WERI-Rb-1 (cell line): ENCODE measurements around the gene IRAK2.
"Not testable (repeated sequence)": the region's sequence is repeated elsewhere in the genome, so short reads cannot be mapped to it uniquely, and the experiment has no call there.

ENCODE experiments used
- DNase-seq: peaks from one replicate; pipeline ENCODE4 v3.0.0-alpha.2; 2020
- H3K27ac ChIP-seq: fragments of 250-450 bp; sonication (Bioruptor Pico); 2 replicates; pipeline ENCODE4 v1.5.1; 2020; ENCODE audit warnings: mild to moderate bottlenecking, moderate library complexity
- H3K27me3 ChIP-seq: fragments of 250-450 bp; sonication (Bioruptor Pico); 2 replicates; pipeline ENCODE4 v1.5.1; 2021; ENCODE audit warnings: mild to moderate bottlenecking, low read depth, moderate library complexity; ENCODE audit not compliant: insufficient read depth, severe bottlenecking
- H3K36me3 ChIP-seq: fragments of 250-450 bp; sonication (Bioruptor Pico); 2 replicates; pipeline ENCODE4 v1.5.1; 2020; ENCODE audit warnings: mild to moderate bottlenecking, moderate library complexity
- H3K4me3 ChIP-seq: 2 replicates; pipeline ENCODE4 v1.5.1; 2011; ENCODE audit warnings: low read depth, mild to moderate bottlenecking, control low read depth, low read length
- H3K9me3 ChIP-seq: fragments of 250-450 bp; sonication (Bioruptor Pico); 2 replicates; pipeline ENCODE4 v1.5.1; 2021; ENCODE audit warnings: mild to moderate bottlenecking, moderate library complexity; ENCODE audit not compliant: severe bottlenecking
- TF ChIP-seq, protein P1 (sequence below): IDR thresholded peaks from 2 replicates; pipeline ENCODE4 v1.5.1; 2011; ENCODE audit warnings: low read depth, mild to moderate bottlenecking, control low read depth, inconsistent platforms, low read length

The IRAK2 gene

DNA sequence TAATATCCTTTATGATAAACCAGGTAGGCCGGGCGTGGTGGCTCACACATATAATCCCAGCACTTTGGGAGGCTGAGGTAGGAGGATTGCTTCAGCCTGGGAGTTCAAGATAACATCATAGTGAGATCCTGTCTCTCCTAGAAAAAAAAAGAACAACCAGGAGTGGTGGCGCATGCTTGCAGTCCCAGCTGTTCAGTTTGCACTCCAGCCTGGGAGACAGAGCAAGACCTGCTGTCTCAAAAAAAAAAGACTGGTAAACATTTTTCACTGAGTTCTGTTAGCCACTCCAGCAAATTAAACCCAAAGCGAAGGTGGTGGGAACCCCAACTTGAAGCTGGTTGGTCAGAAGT, 9.6 kb upstream of the IRAK2 start:
- no peak overlapping the region for H3K4me3 ChIP-seq
- H3K36me3 ChIP-seq: peaks cover 40% of the 10 kb centered on the region
- no peaks in the 10 kb centered on the region for H3K27me3 ChIP-seq
- TF ChIP-seq, protein P1, sequence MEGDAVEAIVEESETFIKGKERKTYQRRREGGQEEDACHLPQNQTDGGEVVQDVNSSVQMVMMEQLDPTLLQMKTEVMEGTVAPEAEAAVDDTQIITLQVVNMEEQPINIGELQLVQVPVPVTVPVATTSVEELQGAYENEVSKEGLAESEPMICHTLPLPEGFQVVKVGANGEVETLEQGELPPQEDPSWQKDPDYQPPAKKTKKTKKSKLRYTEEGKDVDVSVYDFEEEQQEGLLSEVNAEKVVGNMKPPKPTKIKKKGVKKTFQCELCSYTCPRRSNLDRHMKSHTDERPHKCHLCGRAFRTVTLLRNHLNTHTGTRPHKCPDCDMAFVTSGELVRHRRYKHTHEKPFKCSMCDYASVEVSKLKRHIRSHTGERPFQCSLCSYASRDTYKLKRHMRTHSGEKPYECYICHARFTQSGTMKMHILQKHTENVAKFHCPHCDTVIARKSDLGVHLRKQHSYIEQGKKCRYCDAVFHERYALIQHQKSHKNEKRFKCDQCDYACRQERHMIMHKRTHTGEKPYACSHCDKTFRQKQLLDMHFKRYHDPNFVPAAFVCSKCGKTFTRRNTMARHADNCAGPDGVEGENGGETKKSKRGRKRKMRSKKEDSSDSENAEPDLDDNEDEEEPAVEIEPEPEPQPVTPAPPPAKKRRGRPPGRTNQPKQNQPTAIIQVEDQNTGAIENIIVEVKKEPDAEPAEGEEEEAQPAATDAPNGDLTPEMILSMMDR: no peak
- DNase-seq: no peak
- no peaks in the 10 kb centered on the region for H3K9me3 ChIP-seq
- H3K27ac ChIP-seq: no peak overlapping the region

DNA sequence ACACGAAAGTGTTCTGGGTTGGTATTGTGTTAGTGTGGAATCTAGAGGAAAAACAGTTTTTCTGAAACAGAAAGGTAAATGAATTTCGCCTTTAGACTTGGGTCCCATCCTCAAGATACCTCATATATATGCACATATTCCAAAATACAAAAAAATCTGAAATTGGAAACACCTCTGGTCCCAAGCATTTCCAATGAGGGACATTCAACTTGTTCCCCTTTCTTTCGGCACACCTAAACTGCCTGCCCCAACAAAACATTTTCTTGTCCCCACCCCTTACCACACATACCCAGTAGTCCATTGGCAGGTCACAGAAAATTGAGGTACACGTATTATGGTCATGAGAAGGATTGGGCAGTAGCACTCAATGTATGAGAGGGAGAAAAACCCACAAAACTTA, 9.1 kb upstream of the IRAK2 start:
- TF ChIP-seq, protein P1: no peak
- Histone ChIP-seq H3K9me3 (no peaks in the 10 kb centered on the region), H3K36me3 (peaks cover 34% of the 10 kb centered on the region), H3K27me3 (no peaks in the 10 kb centered on the region), H3K4me3 (no peak overlapping the region), H3K27ac (no peak overlapping the region)
- DNase-seq: no peak

DNA sequence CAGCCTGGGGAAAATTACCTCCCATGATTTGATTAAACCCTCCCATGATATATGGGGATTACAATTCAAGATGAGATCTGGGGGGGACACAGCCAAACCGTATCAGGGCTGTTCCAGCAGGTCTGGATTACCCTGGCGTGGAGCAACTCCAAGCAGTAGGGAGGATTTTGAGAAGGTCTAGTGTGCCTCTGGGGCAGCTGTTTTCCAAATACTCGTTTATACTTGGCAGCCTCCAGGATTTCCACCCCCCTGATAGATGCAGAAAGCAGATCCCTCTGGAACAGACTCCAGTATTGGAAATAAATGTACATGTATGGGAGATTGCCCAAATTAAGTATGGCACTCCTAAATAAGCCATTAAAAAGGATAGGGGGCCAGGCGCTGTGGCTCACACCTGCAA, 7.7 kb upstream of the IRAK2 start:
- DNase-seq: no peak
- Histone ChIP-seq H3K36me3 (peaks cover 21% of the 10 kb centered on the region), H3K9me3 (no peaks in the 10 kb centered on the region), H3K27me3 (no peaks in the 10 kb centered on the region), H3K4me3 (no peak overlapping the region), H3K27ac (no peak overlapping the region)
- TF ChIP-seq, protein P1: no peak

DNA sequence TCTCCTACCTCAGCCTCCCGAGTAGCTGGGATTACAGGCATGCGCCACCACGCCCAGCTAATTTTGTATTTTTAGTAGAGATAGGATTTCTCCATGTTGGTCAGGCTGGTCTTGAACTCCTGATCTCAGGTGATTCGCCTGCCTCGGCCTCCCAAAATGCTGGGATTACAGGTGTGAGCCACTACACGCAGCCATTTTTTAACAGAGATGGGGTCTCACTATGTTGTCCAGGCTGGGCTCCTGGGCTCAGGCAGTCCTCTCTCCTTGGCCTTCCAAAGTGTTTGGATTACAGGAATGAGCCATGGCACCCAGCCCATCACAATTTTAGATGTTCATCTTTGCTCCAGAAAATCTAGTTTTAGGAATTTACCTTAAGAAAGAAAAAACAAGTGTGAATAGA, 6.2 kb upstream of the IRAK2 start:
- DNase-seq, H3K4me3 ChIP-seq, H3K27ac ChIP-seq, H3K27me3 ChIP-seq, H3K9me3 ChIP-seq: not testable (repeated sequence)
- peaks cover 13% of the 10 kb centered on the region for H3K36me3 ChIP-seq

DNA sequence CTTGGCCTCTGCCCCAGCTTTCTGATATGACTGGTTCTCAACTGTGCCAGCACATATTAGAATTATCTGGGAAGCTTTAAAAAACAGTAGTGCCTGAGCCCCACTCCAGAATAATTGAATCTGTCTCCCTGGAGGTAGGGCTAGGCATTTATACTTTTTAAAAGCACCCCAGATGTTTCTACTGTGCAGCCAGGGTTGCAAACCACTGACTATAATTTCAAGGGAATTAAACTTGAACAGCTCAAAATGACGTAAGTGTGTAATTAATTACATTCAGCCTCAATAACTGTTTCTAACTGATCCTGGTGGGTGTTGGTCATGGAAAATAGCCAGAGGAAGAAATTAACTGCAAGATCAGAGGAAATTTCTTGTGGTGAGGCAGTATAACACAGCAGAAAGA, 4.4 kb upstream of the IRAK2 start:
- no peak overlapping the region for H3K4me3 ChIP-seq
- H3K36me3 ChIP-seq: peaks cover 2% of the 10 kb centered on the region; the same call in 1 of the 2 replicates
- TF ChIP-seq, protein P1: no peak
- no peaks in the 10 kb centered on the region for H3K27me3 ChIP-seq
- H3K9me3 ChIP-seq: no peaks in the 10 kb centered on the region
- H3K27ac ChIP-seq: no peak overlapping the region
- DNase-seq: no peak

DNA sequence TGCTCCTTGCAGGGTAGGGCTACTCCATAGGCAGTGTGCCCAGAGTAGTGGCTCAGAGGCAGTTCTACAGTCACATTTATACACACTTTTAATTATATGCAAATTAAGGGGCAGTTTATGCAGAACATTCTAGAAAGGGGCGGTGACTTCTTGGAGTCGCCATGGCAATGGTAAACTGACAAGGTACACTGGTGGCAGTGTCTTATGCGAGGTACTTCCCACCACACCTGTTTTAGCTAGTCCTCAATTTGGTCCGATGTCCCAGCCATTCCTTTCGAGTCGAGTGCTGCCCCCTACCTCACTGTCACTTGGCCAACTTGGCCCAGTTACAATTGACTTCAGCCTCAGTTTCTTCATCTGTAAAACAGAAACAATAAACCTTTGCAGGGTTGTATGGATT, 3.8 kb upstream of the IRAK2 start:
- Histone ChIP-seq H3K4me3 (no peak overlapping the region), H3K9me3 (no peaks in the 10 kb centered on the region), H3K27me3 (no peaks in the 10 kb centered on the region), H3K27ac (no peak overlapping the region), H3K36me3 (peaks cover under 1% of the 10 kb centered on the region; the same call in 1 of the 2 replicates)
- TF ChIP-seq, protein P1: no peak
- DNase-seq: no peak
